OCI-LY1 (cell line): ENCODE measurements around the gene PICK1.

ENCODE experiments used
- H2AFZ ChIP-seq: fragments of 200-600 bp; sonication (generic), shearing (Covaris generic); 2 replicates; pipeline ENCODE4 v1.6.0; 2014; ENCODE audit warnings: antibody characterized with exemption, mild to moderate bottlenecking, low read length
- H3F3A ChIP-seq: fragments of 200-600 bp; sonication (generic), shearing (Covaris generic); 2 replicates; pipeline ENCODE4 v1.6.0; 2014; ENCODE audit warnings: mild to moderate bottlenecking, antibody characterized with exemption, low read length, moderate library complexity; ENCODE audit not compliant: insufficient read depth
- H3K27ac ChIP-seq: fragments of 200-600 bp; sonication (generic); 2 replicates; pipeline ENCODE4 v1.5.1; 2014; ENCODE audit warnings: low read length, mixed run types, mild to moderate bottlenecking, low read depth; ENCODE audit not compliant: poor library complexity, severe bottlenecking
- H3K27me3 ChIP-seq: fragments of 200-600 bp; sonication (generic); 2 replicates; pipeline ENCODE4 v1.6.0; 2014; ENCODE audit warnings: antibody characterized with exemption, mild to moderate bottlenecking, low read length, moderate library complexity; ENCODE audit not compliant: insufficient read depth
- H3K36me3 ChIP-seq: fragments of 200-600 bp; sonication (generic); 2 replicates; pipeline ENCODE4 v1.6.1; 2014; ENCODE audit warnings: mild to moderate bottlenecking, antibody characterized with exemption, low read length, moderate library complexity, mixed read lengths; ENCODE audit not compliant: insufficient read depth
- H3K4me1 ChIP-seq: fragments of 200-600 bp; sonication (generic); 2 replicates; pipeline ENCODE4 v1.5.1; 2014; ENCODE audit warnings: mild to moderate bottlenecking, low read length, moderate library complexity; ENCODE audit not compliant: insufficient read depth, severe bottlenecking
- H3K4me2 ChIP-seq: fragments of 200-600 bp; sonication (generic), shearing (Covaris generic); 2 replicates; pipeline ENCODE4 v1.6.1; 2014; ENCODE audit warnings: low read length
- H3K4me3 ChIP-seq: fragments of 200-600 bp; sonication (generic); 2 replicates; pipeline ENCODE4 v1.5.1; 2014; ENCODE audit warnings: low read length, low read depth, mild to moderate bottlenecking, mixed read lengths; ENCODE audit not compliant: poor library complexity, severe bottlenecking
- H3K79me2 ChIP-seq: fragments of 200-600 bp; shearing (Covaris generic); 2 replicates; pipeline ENCODE4 v1.6.1; 2016; ENCODE audit warnings: mixed run types, low read length, mixed read lengths; ENCODE audit not compliant: insufficient read depth
- H3K9ac ChIP-seq: fragments of 200-600 bp; sonication (generic), shearing (Covaris generic); 2 replicates; pipeline ENCODE4 v1.6.1; 2014; ENCODE audit warnings: mild to moderate bottlenecking, low read length, mixed read lengths
- H3K9me2 ChIP-seq: fragments of 200-600 bp; sonication (generic), shearing (Covaris generic); 2 replicates; pipeline ENCODE4 v1.6.1; 2014; ENCODE audit warnings: low read depth, mild to moderate bottlenecking, low read length, mixed read lengths
- H3K9me3 ChIP-seq: fragments of 200-600 bp; shearing (Covaris generic); 2 replicates; pipeline ENCODE4 v1.6.1; 2014; ENCODE audit warnings: low read length, mixed read lengths
- H4K20me1 ChIP-seq: fragments of 200-600 bp; sonication (generic), shearing (Covaris generic); 2 replicates; pipeline ENCODE4 v1.6.0; 2016; ENCODE audit warnings: mild to moderate bottlenecking, low read length; ENCODE audit not compliant: insufficient read depth
- CTCF ChIP-seq: fragments of 200-600 bp; sonication (generic), shearing (Covaris generic); IDR thresholded peaks from 2 replicates; pipeline ENCODE4 v1.5.1; 2017; ENCODE audit warnings: mild to moderate bottlenecking, antibody characterized with exemption, low read length, moderate library complexity, mixed read lengths
- EZH2 ChIP-seq: fragments of 200-600 bp; sonication (generic), shearing (Covaris generic); IDR thresholded peaks from 2 replicates; pipeline ENCODE4 v1.8.0; 2017; ENCODE audit warnings: borderline replicate concordance, mixed run types, mild to moderate bottlenecking, antibody characterized with exemption, low read length, moderate library complexity, mixed read lengths

Gene PICK1

DNA sequence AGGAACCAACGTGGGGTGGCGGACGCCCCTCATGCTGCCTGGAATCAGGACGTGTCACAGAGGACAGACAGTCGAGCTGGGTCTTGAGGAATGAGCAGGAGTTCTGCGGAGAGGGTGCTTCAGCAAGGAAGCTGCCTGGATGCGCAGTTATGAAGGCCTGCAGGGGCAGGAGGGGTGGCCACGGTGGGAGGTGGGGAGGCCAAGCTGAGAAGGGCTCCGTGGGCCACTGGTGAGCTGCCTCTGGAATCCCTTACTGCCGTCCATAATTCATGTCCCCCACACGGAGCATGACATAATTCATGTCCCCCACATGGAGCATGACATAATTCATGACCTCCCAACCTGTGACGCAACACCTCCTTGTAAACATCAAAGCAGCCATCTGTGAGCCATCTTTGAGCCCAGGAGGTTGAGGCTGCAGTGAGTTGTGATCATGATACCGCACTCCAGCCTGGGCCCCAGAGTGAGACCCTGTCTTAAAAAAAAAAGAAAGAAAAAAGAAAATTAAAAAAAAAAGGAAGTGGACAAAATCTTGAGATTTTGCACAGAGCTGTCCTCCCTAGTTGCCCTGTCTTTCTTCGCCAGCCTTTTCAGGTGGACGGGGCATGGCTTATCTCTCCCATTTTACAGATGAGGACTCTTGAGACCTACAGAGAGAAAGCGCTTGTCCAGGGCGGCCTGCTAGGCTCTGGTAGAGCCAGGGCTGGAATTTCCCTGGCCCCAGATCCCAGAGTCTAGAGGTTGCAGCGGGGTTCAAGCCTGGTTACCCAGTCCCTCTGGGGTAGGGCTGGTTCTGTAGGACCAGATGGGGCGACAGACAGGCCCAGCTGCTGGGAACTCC, 24.3 kb upstream of the PICK1 start:
- no peaks in the 10 kb centered on the region for H3K36me3 ChIP-seq
- no peaks in the 10 kb centered on the region for H3F3A ChIP-seq
- no peaks in the 10 kb centered on the region for H3K9me3 ChIP-seq
- TF ChIP-seq CTCF: no peak
- H4K20me1 ChIP-seq: no peaks in the 10 kb centered on the region
- H3K9ac ChIP-seq: no peak overlapping the region
- H2AFZ ChIP-seq: no peak overlapping the region
- H3K4me2 ChIP-seq: no peak overlapping the region
- H3K4me1 ChIP-seq: peaks cover 9% of the 10 kb centered on the region
- no peaks in the 10 kb centered on the region for H3K9me2 ChIP-seq
- H3K4me3 ChIP-seq: no peak overlapping the region
- H3K27ac ChIP-seq: no peak overlapping the region
- H3K79me2 ChIP-seq: no peaks in the 10 kb centered on the region
- peaks cover 19% of the 10 kb centered on the region; the same call in 1 of the 2 replicates for H3K27me3 ChIP-seq

DNA sequence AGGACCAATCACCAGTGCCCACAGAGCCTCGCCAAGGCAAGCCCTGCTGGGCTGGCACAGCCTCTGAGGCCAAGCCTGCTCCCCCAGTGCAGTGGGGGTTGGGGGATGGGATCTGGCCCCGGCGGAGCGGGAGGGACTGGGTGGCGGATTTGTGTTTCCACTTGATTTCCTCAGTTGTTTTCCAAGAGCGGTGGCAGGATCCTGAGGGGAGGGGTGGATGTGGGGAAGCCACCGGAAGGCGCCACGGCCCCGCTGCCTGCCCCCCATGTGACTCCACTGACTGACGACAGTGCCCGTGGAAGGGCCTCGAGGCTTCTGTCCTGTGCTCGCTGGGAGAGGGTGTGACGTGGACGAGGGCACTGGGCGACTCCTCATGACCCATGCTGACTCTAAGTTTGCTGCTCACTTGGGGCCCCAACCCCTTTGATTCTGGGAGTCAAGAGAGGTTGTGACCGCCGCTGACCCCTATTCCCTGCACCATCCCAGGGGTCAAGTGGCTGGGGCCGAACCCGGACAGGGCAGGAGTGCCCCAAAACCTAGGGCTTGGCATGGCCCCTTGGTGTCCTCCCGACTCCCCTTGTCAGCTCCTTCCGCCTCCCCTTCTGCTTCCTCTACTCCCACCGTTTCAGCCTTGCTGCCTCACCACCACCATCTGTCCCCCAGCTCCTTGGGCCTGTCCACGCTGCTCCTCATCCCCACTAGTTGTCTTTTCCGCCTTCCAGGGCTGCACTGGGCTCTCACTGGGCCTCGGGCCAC, 23.5 kb upstream of the PICK1 start:
- H3K4me1 ChIP-seq: peaks cover 9% of the 10 kb centered on the region
- no peaks in the 10 kb centered on the region for H4K20me1 ChIP-seq
- no peak overlapping the region for H3K4me3 ChIP-seq
- no peaks in the 10 kb centered on the region for H3K36me3 ChIP-seq
- no peak overlapping the region for H3K27ac ChIP-seq
- TF ChIP-seq CTCF (no peak), EZH2 (no peak)
- H3K27me3 ChIP-seq: peaks cover 19% of the 10 kb centered on the region; the same call in 1 of the 2 replicates
- H3K4me2 ChIP-seq: no peak overlapping the region
- H3K79me2 ChIP-seq: no peaks in the 10 kb centered on the region
- H3F3A ChIP-seq: no peaks in the 10 kb centered on the region
- no peaks in the 10 kb centered on the region for H3K9me2 ChIP-seq
- H3K9ac ChIP-seq: no peak overlapping the region
- no peak overlapping the region for H2AFZ ChIP-seq
- no peaks in the 10 kb centered on the region for H3K9me3 ChIP-seq

DNA sequence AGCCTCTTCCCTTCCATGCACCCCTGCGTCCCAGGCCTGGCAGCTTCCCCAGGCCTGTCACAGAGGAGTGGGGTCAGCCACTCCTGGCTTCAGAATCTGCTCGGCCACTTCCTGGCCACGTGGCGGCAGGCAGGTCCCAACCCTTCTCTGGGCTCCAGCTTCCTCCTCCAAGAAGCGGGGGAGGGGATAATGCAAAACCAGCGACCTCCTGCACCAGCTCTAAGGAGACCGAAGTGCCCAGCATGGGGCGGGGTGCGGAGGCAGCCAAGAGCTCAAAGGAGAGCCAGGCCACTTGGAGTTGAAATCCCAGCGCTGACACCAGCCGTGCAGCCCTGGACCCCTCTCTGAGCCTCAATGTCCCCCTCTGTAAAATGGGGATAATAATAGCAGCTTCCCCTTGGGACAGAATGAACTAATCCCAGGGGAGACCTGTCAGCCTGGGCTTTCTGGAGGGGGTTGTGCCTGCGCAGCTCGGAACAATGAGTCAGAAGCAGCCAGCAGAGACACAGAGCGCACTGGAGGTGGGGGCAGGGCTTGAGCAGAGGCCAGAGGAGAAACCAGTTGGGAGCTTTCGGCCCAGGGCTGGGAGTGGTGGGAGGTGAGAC, 22.8 kb upstream of the PICK1 start:
- no peak overlapping the region for H3K27ac ChIP-seq

More for the DNA sequence above, 22.8 kb upstream of the PICK1 start:
- TF ChIP-seq CTCF (no peak), EZH2 (no peak)
- Histone ChIP-seq H3K4me2 (no peak overlapping the region), H4K20me1 (no peaks in the 10 kb centered on the region), H3K27me3 (peaks cover 19% of the 10 kb centered on the region; the same call in 1 of the 2 replicates), H3K79me2 (no peaks in the 10 kb centered on the region), H3K4me3 (no peak overlapping the region), H3K9ac (no peak overlapping the region), H3K9me3 (no peaks in the 10 kb centered on the region), H2AFZ (no peak overlapping the region), H3K9me2 (no peaks in the 10 kb centered on the region), H3F3A (no peaks in the 10 kb centered on the region), H3K4me1 (peaks cover 9% of the 10 kb centered on the region), H3K36me3 (no peaks in the 10 kb centered on the region)
